Esophagus mucosa (tissue), 1 donor: Measurements from ENCODE around the gene KIF5B. TPM values are rescaled to one million over a fixed set of nuclear protein-coding genes. Genes with fewer than 3 reads are reported as not detected.

Experiments
- ATAC-seq: fragments of 200-7000 bp; cut with Tn5 transposase; one replicate; pipeline ENCODE4 v1.9.1; 2020
- total RNA-seq: library from RNA; stranded (reverse); gene quantifications from one replicate; pipeline ENCODE4 v1.2.4, GENCODE V29; 2023
- donor health status: DM: yes; HTN: yes; CAD: no.

KIF5B gene
- total RNA-seq, 1 donor from 2014 or later: 52.0 TPM

DNA sequence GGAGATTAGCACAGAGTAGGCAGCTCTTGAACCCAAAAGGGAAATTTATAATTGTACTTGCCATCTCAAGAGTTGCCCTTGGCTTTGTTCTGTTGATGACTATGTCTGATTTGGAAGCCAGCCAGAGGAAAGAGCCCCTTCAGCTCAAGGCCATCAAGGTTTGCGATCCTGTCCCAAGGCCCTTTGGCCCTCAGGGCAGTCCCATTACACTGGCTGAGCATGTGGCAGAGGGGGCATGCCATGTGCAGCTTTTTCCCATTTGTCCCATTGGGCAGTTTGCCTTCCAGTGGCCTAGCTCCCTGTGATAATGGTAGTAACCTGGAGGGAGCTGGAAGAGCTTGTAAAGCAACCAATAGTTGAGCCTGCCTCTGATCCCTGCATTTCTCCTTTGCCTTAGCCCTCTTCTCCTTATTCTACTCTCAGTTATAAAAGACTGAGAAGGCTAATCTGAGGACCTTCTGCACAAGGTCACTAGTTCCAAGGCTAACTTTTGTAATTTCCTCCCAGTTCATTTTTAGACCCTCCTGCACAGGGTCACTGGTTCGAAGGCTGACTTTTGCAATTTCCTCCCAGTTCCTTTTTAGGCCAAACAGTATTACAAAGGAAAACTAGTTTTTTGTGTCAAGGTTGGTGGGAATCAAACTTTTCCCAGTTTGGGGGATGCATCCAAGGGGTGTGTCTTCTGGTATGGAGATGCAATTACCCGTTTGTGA is 96.6 kb downstream of the KIF5B start:
- ATAC-seq: no peak

Other genes with a start within 250 kb of the KIF5B start
- 11.2 TPM for gene ARHGAP12, start 127.6 kb downstream of the KIF5B start, total RNA-seq